A673 (cell line): Measurements from ENCODE around the gene MMP24. TPM values are rescaled to one million over a fixed set of nuclear protein-coding genes. Genes with fewer than 3 reads are reported as not detected.

ENCODE experiments used
- BruUV-seq: library from RNA; stranded (reverse); fragments of 400-500 nt; replicated peaks from 2 replicates; lab custom pipeline; 2021; lab: Mats Ljungman, UMichigan
- CTCF ChIA-PET: fragments of 300-600 bp; sonication (Branson Sonifier 250); formaldehyde crosslinking; loops from one replicate; lab custom pipeline; 2022; ENCODE audit warnings: antibody characterized with exemption; lab: Charles Lee
- POLR2A ChIA-PET: fragments of 300-600 bp; sonication (Branson Sonifier 250); formaldehyde crosslinking; loops from one replicate; lab custom pipeline; 2022; ENCODE audit warnings: antibody characterized with exemption; ENCODE audit not compliant: low non-redundant PET; lab: Charles Lee
- DNase-seq: peaks from one replicate; pipeline ENCODE4 v3.0.0-alpha.2; 2015; ENCODE audit warnings: low spot score
- H3K27ac ChIP-seq: fragments of 200-600 bp; sonication (generic); 2 replicates; pipeline ENCODE4 v1.5.1; 2016; ENCODE audit warnings: mixed run types, low read depth, mild to moderate bottlenecking, mixed read lengths, antibody characterized with exemption, low read length; ENCODE audit not compliant: poor library complexity, severe bottlenecking
- H3K27me3 ChIP-seq: fragments of 200-600 bp; sonication (generic); replicated peaks from 2 replicates; pipeline ENCODE4 v1.6.1; 2017; ENCODE audit warnings: mixed run types, low read depth, mild to moderate bottlenecking, mixed read lengths, antibody characterized with exemption, low read length; ENCODE audit not compliant: insufficient read depth, poor library complexity
- H3K36me3 ChIP-seq: fragments of 200-600 bp; sonication (generic); 2 replicates; pipeline ENCODE4 v1.6.1; 2016; ENCODE audit warnings: mixed run types, mild to moderate bottlenecking, mixed read lengths, antibody characterized with exemption, low read length; ENCODE audit not compliant: insufficient read depth, poor library complexity, severe bottlenecking
- H3K4me1 ChIP-seq: fragments of 200-600 bp; sonication (generic); 2 replicates; pipeline ENCODE4 v1.6.1; 2017; ENCODE audit warnings: mixed run types, mild to moderate bottlenecking, mixed read lengths, antibody characterized with exemption, low read length; ENCODE audit not compliant: insufficient read depth, poor library complexity, severe bottlenecking
- H3K4me3 ChIP-seq: fragments of 200-600 bp; sonication (generic); 2 replicates; pipeline ENCODE4 v1.5.1; 2016; ENCODE audit warnings: low read depth, mixed run types, mild to moderate bottlenecking, mixed read lengths, low read length; ENCODE audit not compliant: poor library complexity, severe bottlenecking
- H3K9me3 ChIP-seq: fragments of 200-600 bp; sonication (generic); 2 replicates; pipeline ENCODE4 v1.6.1; 2016; ENCODE audit warnings: mixed run types, low read depth, mild to moderate bottlenecking, mixed read lengths, antibody characterized with exemption, low read length; ENCODE audit not compliant: poor library complexity, severe bottlenecking
- EZH2 ChIP-seq: fragments of 200-600 bp; sonication (generic); IDR thresholded peaks from 2 replicates; pipeline ENCODE4 v1.6.1; 2017; ENCODE audit warnings: borderline replicate concordance, low read depth, mild to moderate bottlenecking, mixed read lengths, antibody characterized with exemption, low read length; ENCODE audit not compliant: poor library complexity, severe bottlenecking
- intact Hi-C: fragments of 100-400 bp; cut with micrococcal nuclease; formaldehyde crosslinking; loops from one replicate; pipeline ENCODE4 v1.10.0; 2022; ENCODE audit not compliant: unreplicated experiment
- total RNA-seq: library from RNA; stranded (reverse); gene quantifications from 2 replicates; pipeline ENCODE4 v1.2.3, GENCODE V29; 2021
- TF ChIP-seq, protein P1 (sequence below): fragments of 300-800, 200-600 bp; sonication (generic); conservative IDR thresholded peaks from 2 replicates; pipeline ENCODE4 v1.5.1; 2017; ENCODE audit warnings: low read depth, mild to moderate bottlenecking, antibody characterized with exemption, low read length, moderate library complexity, mixed read lengths

MMP24 gene
- total RNA-seq, 1 experiment from 2014 or later = 0.11 TPM

DNA sequence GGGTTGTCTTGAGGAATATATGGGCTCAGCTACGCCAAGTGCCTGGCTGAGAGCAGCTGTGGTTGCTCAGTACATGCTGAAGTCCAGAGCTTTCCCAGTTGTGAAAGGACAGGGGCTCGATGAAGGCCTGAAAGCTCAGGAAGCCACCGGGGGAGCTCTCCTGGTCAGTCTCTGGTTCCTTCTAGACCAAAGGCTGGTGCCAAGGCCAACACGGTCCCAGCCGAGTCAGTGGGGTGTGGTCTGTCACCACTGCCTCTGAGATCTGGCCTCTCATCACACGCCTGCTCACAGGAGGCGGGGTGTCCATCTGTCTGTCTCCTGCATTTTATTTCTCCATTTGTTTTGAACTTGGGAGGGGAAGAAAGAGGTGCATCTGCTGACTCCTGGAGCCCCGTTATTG, 70.7 kb downstream of the MMP24 start:
- intact Hi-C loops = no loop called here
- no peaks in the 10 kb centered on the region for H3K36me3 ChIP-seq
- ChIA-PET CTCF (interaction anchor here (0.6 kb wide), 1 partner anchor 201 kb away, joined by 6 read pairs; no protein-coding TSS in a partner anchor), POLR2A (no interaction called here)
- BruUV-seq = no TSS peak
- no peaks in the 10 kb centered on the region for H3K9me3 ChIP-seq
- TF ChIP-seq, protein P1, sequence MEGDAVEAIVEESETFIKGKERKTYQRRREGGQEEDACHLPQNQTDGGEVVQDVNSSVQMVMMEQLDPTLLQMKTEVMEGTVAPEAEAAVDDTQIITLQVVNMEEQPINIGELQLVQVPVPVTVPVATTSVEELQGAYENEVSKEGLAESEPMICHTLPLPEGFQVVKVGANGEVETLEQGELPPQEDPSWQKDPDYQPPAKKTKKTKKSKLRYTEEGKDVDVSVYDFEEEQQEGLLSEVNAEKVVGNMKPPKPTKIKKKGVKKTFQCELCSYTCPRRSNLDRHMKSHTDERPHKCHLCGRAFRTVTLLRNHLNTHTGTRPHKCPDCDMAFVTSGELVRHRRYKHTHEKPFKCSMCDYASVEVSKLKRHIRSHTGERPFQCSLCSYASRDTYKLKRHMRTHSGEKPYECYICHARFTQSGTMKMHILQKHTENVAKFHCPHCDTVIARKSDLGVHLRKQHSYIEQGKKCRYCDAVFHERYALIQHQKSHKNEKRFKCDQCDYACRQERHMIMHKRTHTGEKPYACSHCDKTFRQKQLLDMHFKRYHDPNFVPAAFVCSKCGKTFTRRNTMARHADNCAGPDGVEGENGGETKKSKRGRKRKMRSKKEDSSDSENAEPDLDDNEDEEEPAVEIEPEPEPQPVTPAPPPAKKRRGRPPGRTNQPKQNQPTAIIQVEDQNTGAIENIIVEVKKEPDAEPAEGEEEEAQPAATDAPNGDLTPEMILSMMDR = no peak
- TF ChIP-seq EZH2 = no peak
- no peak overlapping the region for H3K4me3 ChIP-seq
- H3K4me1 ChIP-seq = no peaks in the 10 kb centered on the region
- no peaks in the 10 kb centered on the region for H3K27me3 ChIP-seq
- no peak overlapping the region for H3K27ac ChIP-seq
- DNase-seq = no peak

- intact Hi-C loops = no loop called here
- no peaks in the 10 kb centered on the region for H3K9me3 ChIP-seq
- no peak for DNase-seq
- no peak overlapping the region for H3K27ac ChIP-seq
- ChIA-PET POLR2A (no interaction called here), CTCF (no interaction called here)
- no TSS peak for BruUV-seq
- no peak for TF ChIP-seq EZH2
- TF ChIP-seq, protein P1 = no peak
- H3K4me3 ChIP-seq = no peak overlapping the region
- no peaks in the 10 kb centered on the region for H3K4me1 ChIP-seq
- H3K36me3 ChIP-seq = no peaks in the 10 kb centered on the region
- H3K27me3 ChIP-seq = no peaks in the 10 kb centered on the region
Observed at GRCh38 chr20:35297740-35298139, 71.2 kb downstream of the MMP24 start.

DNA sequence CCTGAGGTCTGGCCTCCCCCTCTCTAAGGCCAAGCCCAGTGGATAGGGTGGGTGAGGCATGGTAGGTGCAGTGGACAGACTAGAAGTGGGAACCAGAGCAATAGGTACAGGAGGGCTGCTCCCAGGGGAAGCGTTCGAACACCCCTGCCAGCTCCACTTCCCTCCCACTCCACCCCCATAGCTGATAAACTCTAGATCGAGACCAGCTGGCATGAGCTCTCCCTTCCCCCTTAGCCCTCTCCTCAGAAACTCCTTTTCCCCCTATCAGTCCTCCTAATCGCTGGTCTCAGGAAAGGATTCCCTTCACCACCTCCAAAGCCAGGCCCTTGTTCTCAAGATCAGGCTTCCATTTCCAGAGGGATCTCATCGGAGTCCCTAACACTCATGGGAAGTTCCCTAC, 71.8 kb downstream of the MMP24 start:
- Histone ChIP-seq H3K4me3 (no peak overlapping the region), H3K36me3 (no peaks in the 10 kb centered on the region), H3K27me3 (no peaks in the 10 kb centered on the region), H3K27ac (no peak overlapping the region), H3K4me1 (no peaks in the 10 kb centered on the region), H3K9me3 (no peaks in the 10 kb centered on the region)
- DNase-seq = no peak
- intact Hi-C loops = no loop called here
- no peak for TF ChIP-seq EZH2
- TF ChIP-seq, protein P1 = no peak
- POLR2A ChIA-PET = interaction anchor here (0.6 kb wide), 1 partner anchor 388 kb away, joined by 3 read pairs; no protein-coding TSS in a partner anchor
- BruUV-seq = no TSS peak
- CTCF ChIA-PET = interaction anchor here (1.0 kb wide), 1 partner anchor 10 kb away, joined by 4 read pairs; no protein-coding TSS in a partner anchor
